Tibial nerve (tissue), 4 donors: ENCODE data around the gene FAM47E.
A peak's percentile ranks its signal among the peaks of the same experiment; 100 is the strongest.

Source experiments
- CTCF ChIP-seq, 5 experiments: fragments of 200-600 bp in 3 of 5; fragments of 450-650 bp in 2 of 5; sonication (generic) in 3 of 5; IDR thresholded peaks; one replicate each; pipeline ENCODE4 v1.5.1; 2016 to 2019; ENCODE audit warnings: antibody characterized with exemption in 5 of 5, mild to moderate bottlenecking in 3 of 5, moderate library complexity in 2 of 5
- EP300 ChIP-seq, 2 donors: sonication (generic); formaldehyde crosslinking; IDR thresholded peaks; one replicate each; pipeline ENCODE4 v1.6.1; 2017; ENCODE audit warnings: antibody characterized with exemption in 2 of 2, mild to moderate bottlenecking in 1 of 2
- POLR2A ChIP-seq, 2 donors: fragments of 450-650 bp; IDR thresholded peaks; one replicate each; pipeline ENCODE4 v1.6.1; 2017; ENCODE audit warnings: antibody characterized with exemption in 2 of 2, mild to moderate bottlenecking in 2 of 2, moderate library complexity in 2 of 2

GRCh38 chr4:76306882-76307659 is 55.5 kb downstream of the FAM47E start:
- TF ChIP-seq CTCF (IDR thresholded peaks at IDR 0.05) = peak in 1 of 5 experiments; percentile 31
- TF ChIP-seq POLR2A (IDR thresholded peaks at IDR 0.05) = no peak
- TF ChIP-seq EP300 (IDR thresholded peaks at IDR 0.05) = no peak
